Measurements from ENCODE around the gene SHKBP1.

Gene SHKBP1

GRCh38 chr19:40603071-40603388 is 26.4 kb downstream of the SHKBP1 start:
- DNase-seq (ENCODE audit: low spot score), result no peak

DNA sequence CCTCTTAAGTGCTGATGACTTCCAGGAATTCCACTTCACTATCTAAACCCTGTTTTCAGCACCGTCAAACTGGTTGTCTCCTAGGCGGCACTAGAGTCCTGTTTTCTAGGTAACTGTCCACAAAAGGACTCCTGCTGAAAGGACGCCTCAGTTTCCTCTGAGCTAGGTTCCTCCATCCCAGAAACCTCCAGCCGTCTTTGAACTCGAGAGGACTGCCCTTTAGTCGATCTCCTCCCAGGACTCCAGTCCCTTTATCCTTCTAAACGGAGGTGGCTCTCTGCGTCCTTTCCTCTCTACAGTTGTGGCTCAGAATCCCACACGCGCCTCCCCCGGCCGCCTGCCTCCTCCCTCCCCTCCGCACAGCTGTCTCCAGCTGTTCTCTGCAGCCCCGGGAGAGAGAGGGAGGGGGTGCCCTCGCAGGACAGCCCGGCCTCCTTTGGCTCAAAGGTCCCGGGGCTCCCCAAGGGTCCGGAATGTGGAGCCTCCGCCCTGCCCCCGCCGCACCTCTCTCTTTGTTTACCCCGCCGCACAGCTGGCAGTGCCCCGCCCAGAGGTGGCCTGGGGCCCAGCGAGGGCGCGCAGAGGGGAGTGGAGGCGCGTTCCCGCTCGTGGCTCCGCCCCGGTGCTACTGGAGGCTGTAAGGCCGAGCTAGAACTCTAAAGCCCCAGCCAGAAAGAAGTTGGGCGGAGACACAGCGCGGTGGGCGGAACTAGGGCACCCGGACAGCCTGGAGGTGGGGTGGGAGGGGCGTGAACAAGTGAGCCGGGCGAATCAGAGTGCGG is 26.9 kb downstream of the SHKBP1 start:
- peak; percentile 95 for DNase-seq (ENCODE audit: low spot score)

GRCh38 chr19:40604171-40604646 is 27.5 kb downstream of the SHKBP1 start:
- no peak for DNase-seq (ENCODE audit: low spot score)

- DNase-seq (ENCODE audit: low spot score), result no peak
Observed at GRCh38 chr19:40604647-40605215, 28.1 kb downstream of the SHKBP1 start.

GRCh38 chr19:40605216-40605971 is 28.7 kb downstream of the SHKBP1 start:
- DNase-seq (ENCODE audit: low spot score), result peak; percentile 79

GRCh38 chr19:40607311-40608239 is 30.9 kb downstream of the SHKBP1 start:
- no peak for DNase-seq (ENCODE audit: low spot score)

DNA sequence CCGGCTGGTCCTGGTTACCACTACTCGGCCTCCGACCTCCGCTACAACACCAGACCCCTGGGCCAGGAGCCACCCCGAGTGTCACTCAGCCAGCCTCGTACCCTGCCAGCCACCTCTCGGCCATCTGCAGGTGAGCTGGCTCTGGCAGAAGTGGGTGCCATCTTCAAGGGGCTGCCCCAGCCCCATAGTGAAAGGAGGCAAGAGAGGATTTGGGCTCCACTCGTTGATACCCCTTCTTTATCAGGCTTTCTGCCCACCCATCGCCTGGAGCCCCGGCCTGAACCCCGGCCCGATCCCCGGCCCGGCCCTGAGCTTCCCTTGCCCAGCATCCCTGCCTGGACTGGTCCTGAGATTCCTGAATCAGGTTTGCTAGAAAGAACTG is 31.6 kb downstream of the SHKBP1 start:
- DNase-seq (ENCODE audit: low spot score), result no peak

DNA sequence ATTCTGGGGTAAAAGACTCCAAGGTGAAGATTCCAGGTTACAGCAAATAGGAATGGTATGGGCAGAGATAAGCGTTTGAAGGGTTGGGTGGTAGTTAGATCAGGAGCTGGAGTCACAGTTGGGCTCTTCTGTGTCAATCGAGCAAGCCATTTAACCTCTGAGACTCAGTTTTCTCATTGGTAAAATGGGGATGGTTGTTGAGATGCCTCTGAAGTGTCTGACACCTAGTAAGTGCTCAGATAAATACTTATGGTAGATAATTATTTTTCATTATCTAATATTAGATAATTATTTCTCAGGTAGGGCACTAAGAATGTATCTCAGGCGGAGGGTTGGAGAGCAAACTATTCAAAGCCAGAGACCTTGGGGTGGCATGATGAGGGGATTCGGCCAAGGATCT is 32.3 kb downstream of the SHKBP1 start:
- no peak for DNase-seq (ENCODE audit: low spot score)

GRCh38 chr19:40609561-40610395 is 33.1 kb downstream of the SHKBP1 start:
- DNase-seq (ENCODE audit: low spot score), result peak; percentile 95

DNA sequence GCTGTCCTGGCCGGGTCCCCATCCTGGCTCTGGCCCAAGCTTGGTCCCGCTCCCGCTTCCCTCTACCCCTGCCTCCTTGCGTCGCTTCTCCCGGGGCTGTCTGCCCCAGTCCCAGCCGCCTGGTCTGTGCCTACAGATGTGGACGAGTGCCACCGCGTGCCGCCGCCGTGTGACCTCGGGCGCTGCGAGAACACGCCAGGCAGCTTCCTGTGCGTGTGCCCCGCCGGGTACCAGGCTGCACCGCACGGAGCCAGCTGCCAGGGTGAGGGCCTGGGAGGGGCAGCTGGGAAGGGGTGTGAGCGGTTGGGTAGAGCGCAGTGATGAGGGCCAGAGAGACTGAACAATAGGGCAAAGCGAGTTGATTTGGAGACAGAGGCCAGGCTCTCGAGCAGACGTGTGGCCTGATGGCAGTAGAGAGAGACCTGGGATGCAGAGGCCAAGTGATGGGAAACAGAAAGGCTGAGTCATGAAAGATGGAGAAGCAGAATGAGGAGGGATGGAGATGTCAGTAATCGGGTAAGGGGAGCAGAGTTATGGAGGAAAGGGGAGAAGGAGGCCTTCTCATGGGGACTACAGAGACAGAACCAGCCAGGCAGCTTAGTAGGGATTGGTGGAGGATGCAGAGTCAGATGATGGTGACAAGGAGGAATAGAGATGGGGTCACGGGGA is 33.9 kb downstream of the SHKBP1 start:
- no peak for DNase-seq (ENCODE audit: low spot score)

GRCh38 chr19:40611096-40611495 is 34.4 kb downstream of the SHKBP1 start:
- DNase-seq (ENCODE audit: low spot score), result no peak

GRCh38 chr19:40611900-40612698 is 35.4 kb downstream of the SHKBP1 start:
- DNase-seq (ENCODE audit: low spot score), result no peak

GRCh38 chr19:40612831-40613689 is 36.4 kb downstream of the SHKBP1 start:
- DNase-seq (ENCODE audit: low spot score), result peak; percentile 84

DNA sequence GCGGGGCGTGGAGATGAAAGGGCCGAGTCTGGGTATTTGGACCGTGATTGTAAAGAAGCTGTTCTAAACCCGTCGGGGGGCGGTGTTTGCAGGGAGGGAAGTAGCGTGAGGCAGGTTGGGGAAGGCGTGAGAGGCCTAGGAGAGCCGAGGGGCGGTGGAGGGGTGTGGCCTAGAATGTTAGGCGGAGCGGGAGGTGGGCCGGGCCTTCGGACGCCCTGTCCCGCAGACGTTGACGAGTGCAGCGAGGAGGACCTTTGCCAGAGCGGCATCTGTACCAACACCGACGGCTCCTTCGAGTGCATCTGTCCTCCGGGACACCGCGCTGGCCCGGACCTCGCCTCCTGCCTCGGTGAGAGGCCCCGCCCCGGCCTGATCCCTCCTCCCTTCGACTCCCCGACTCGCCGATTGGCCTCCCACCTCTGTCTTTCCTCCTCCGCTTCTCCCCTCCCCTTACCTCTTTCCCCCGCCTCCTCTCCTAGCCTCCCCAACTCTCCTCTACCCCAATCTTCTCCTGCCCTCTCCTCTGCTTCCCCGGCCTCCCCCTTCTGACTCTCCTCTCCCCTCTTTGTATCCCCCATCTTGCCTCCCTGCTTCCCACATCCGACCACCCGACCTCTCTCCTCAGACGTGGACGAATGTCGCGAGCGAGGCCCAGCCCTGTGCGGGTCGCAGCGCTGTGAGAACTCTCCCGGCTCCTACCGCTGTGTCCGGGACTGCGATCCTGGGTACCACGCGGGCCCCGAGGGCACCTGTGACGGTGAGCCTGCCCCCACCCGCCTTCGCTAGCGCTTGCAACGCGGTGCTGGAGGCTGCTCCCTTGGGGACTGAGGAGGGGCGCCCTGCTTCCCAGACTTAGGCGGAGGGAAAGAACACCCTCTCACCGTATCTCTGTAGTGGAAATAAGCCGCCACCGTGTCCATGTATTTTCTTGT is 37.3 kb downstream of the SHKBP1 start:
- DNase-seq (ENCODE audit: low spot score), result peak; percentile 90

DNA sequence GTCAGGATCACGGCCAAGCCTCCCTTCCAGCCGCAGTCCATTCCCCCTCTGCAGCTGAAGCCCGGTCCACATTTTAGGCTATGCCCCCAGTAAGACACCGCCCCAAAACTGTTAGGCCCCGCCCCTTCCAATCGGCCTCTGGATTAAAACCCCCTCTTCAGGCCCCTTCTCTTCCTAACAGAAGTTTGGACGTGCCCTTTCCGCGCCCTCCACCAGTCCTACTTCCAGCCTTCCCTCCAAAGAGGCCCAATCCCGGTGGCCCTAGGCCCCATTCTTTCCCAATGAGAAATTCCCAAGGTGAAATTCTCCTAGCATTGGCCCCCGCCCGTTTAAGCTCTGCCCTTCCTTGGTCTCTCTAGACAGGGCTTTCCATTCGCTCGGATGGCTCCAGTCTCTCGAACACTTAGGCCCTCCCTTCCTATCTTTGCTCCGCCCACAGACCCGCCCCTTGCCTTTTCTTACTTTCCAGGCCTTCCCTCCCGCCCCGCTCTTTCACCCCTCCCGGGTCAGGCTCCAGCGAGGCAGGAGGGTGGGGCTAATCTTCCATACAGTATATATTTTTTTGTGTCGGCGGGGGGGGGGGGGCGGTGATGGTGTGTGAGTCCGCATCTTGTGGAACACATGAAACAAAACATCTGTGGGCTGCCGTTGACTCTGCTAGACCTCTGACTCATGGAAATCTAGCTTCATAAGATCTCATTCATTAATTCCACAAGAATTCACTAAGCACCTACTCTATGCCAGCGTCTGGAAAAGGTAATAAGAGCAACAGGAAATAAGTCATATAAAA is 38.1 kb downstream of the SHKBP1 start:
- DNase-seq (ENCODE audit: low spot score), result peak; percentile 75

GRCh38 chr19:40616178-40616577 is 39.5 kb downstream of the SHKBP1 start:
- DNase-seq (ENCODE audit: low spot score), result no peak

DNA sequence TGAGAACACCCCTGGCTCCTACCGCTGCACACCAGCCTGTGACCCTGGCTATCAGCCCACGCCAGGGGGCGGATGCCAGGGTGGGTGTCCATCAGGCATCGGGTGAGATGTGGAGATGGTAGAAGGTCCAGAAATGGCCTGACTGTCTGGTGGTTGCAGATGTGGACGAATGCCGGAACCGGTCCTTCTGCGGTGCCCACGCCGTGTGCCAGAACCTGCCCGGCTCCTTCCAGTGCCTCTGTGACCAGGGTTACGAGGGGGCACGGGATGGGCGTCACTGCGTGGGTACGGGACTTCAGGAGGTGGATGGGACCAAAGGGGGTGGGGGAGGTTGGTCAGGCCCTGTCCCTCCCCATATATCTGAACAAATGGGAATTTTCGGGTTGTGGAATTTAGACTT is 40.3 kb downstream of the SHKBP1 start:
- no peak for DNase-seq (ENCODE audit: low spot score)

All from germinal center (tissue), 1 donor.